CD4-positive, alpha-beta T cell treated with Interleukin-4 for 1 hour (primary cell): ENCODE data around the gene AKAP9.
"Not testable (repeated sequence)": the region's sequence is repeated elsewhere in the genome, so short reads cannot be mapped to it uniquely, and the experiment has no call there.

Experiments
- DNase-seq, 2 donors: peaks; one replicate each; pipeline ENCODE4 v3.0.0-alpha.2; 2020 to 2022

AKAP9 gene

GRCh38 chr7:91946549-91946948 lies 5.9 kb downstream of the AKAP9 start:
- no peak for DNase-seq

GRCh38 chr7:91947948-91948347 lies 7.3 kb downstream of the AKAP9 start:
- DNase-seq, result no peak

DNA sequence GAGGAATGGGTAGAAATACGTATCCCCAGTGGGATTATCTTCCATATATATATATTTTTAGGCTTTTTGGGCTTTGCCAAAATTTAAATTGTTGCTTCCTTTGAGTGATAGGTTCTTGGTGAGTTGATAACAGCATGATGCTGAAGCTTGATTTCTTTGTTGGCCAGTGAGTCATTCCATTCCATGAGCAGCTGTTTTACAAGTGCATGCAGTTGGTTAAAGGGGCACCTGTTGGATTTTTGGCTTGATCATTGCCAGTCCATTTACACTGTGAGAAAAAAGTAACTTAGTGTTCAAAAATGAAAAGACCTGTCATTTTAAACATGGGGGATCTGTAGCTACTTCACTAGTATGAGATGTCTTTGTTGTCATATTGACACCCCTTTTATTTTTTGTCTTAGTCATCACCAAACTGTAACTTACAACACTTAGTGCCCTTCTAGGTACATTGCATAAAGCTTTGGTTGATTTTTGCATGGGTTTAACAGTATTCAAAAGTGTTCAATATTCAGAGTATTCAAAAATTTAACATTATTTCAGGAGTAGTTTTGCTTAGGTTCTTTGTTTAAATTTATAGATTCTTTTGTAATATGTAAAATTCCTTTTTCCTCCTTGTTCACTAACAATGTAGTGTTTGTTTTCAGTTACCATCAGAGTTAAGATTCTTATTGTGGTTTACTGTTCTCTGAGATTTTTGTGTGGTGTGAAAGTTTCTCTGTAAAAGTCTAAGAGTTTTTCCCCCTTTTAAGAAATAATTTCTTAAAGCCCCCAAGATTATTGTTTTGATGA lies 8.8 kb downstream of the AKAP9 start:
- DNase-seq, result no peak

GRCh38 chr7:91953618-91954017 lies 13.0 kb downstream of the AKAP9 start:
- DNase-seq, result peak in 1 of 2 donors; percentile 13

DNA sequence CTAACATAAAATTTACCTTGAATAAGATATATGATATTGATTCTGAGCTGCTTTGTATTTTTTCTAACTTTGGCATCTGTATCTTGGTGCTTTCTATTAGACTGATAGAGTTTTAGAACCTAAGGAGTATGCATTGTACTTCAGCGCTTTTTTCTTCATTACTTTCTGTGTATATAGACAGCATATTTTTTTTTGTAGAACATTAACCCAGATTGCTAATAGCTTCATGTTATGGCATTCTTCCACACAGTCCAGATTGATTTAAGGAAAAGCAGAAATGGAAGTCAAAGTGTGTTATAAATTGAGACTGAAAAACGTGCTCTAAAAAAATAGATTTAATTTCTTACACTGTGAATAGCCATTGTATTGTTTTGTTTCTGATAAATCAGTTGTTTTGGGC lies 15.8 kb downstream of the AKAP9 start:
- not testable (repeated sequence) for DNase-seq

DNA sequence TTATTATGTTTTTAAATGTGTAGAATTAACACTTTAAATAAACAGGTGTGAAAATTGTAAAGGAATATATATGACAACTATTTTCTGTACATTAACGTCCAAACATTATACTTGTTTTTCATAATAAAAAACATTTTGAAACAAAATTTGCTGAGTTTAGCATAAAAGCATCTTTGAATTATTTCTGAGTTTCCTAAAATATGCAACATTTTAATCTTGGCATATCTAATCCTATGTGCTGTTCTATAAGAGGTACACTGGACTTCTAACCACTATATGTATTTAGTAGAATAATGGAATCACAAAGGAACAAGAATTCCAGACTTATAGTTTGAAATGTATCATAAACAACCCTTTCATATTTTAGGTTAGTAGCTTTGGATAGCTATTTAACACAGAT lies 16.6 kb downstream of the AKAP9 start:
- DNase-seq, result no peak

GRCh38 chr7:91957823-91958222 lies 17.2 kb downstream of the AKAP9 start:
- no peak for DNase-seq

- no peak for DNase-seq
Measured at GRCh38 chr7:91959023-91959422, 18.4 kb downstream of the AKAP9 start.

GRCh38 chr7:91961816-91962215 lies 21.2 kb downstream of the AKAP9 start:
- no peak for DNase-seq

DNA sequence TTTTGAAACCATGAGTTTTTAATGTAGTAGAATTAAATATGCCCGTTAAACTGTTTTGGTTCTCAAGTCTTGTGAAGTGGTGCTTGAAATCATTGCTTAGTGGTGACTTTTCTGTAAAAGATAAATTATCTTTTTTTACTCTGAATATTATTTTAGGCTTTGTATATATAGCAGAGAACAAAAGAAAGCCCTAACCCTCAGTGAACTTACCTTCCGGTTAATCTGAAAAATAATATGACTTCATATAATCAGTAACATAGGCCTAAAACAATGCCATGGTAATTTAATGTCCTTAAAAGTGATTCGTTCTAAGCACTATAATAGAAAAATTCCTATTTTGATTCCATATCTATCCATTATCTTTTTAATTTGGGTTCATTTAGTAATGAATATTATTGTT lies 21.8 kb downstream of the AKAP9 start:
- DNase-seq, result no peak

DNA sequence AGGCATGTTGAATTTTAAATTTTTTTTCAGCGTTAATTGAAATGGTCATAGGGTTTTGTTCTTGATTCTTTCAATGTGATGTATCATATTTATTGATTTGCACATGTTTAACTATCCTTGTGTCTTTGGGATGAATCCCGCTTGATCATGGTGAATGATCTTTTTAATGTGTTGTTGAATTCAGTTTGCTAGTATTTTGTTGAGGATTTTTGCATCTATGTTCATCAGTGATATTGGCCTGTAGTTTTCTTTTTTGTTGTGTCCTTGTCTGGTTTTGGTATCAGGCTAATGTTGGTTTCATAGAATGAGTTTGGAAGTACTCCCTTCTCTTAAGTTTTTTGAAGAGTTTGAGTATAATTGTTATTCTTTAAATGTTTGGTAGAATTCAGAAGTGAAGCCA lies 26.9 kb downstream of the AKAP9 start:
- not testable (repeated sequence) for DNase-seq

DNA sequence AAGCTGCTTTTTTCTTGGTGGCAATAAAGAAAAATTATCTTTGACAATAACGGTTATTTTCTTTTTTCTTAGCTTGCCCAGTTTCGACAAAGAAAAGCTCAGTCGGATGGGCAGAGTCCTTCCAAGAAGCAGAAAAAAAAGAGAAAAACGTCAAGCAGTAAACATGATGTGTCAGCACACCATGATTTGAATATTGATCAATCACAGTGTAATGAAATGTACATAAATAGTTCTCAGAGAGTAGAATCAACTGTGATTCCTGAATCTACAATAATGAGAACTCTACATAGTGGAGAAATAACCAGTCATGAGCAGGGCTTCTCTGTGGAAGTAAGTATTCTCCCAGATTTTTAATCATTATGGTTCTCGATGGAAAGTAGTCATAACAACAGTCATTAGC lies 33.0 kb downstream of the AKAP9 start:
- no peak for DNase-seq

DNA sequence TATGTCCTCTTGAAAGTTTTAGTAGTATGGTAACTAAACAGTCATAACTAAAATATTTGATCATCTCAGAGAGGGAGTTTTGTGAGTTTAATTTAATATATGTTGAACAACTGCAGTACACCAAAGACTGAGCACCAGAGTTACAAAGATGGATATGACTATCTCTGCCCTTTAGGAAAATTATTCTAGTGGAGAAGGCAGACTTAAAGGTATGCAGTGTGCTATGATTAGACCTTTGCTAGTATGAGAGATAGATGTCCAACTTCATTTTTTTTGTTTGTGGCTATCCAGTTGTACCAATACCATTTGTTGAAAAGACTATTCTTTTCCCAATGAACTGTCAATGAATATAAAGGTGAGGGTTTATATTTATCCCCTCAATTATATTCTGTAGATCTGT lies 33.4 kb downstream of the AKAP9 start:
- DNase-seq, result no peak

DNA sequence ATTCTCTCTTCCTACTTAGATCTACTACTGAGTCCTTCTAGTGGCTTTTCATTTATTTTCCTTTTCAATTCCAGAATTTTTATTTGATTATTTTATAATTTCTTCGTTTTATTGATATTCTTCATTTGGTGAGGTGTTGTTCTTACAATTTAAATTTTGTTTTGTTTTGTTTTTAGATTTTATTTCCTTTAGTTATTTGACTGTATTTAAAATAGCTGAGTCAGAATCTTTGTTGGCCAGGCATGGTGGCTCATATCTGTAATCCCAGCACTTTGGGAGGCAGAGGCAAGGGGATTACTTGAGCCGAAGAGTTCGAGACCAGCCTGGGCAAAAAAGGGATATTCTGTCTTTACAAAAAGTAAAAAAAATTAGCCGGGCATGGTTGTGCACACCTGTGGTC lies 36.1 kb downstream of the AKAP9 start:
- DNase-seq, result no peak

- no peak for DNase-seq
Measured at GRCh38 chr7:91979590-91979989, 38.9 kb downstream of the AKAP9 start.

- DNase-seq, result not testable (repeated sequence)
Measured at GRCh38 chr7:91982352-91982751, 41.7 kb downstream of the AKAP9 start.

DNA sequence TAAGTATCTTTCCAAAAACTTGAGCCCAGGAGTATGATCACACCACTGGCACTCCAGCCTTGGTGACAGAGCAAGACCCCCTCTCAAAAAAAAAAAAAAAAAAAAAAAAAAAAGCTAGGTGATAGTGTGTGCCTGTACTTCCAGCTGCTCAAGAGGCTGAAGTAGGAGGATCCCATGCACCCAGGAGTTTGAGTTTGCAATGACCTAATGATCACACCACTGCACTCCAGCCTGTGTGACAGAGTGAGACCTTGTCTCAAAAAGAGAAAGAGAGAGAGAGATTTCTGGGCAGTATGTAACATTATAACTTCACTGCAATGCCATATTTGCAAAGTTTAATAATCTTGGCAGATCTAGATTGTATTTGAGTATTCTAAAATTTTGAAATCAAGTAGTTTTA lies 47.6 kb downstream of the AKAP9 start:
- no peak for DNase-seq

DNA sequence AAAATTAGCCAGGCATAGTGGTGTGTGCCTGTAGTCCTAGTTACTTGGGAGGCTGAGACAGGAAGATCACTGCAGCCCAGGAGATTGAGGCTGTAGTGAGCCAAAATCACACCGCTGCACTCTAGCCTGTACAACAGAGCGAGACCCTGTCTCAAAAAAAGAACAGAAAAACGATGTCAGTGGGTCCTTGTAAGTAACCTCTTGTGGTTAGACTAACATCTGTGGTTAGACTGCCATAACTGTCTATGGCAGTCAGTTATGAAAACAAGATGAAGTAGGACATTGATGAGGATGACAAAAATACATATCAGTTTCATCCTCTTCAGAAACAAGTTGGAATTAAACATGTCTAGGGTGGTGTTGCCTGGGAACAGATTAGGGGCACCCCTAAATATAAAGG lies 53.3 kb downstream of the AKAP9 start:
- DNase-seq, result no peak

- DNase-seq, result no peak
Measured at GRCh38 chr7:91995391-91996105, 54.9 kb downstream of the AKAP9 start.

DNA sequence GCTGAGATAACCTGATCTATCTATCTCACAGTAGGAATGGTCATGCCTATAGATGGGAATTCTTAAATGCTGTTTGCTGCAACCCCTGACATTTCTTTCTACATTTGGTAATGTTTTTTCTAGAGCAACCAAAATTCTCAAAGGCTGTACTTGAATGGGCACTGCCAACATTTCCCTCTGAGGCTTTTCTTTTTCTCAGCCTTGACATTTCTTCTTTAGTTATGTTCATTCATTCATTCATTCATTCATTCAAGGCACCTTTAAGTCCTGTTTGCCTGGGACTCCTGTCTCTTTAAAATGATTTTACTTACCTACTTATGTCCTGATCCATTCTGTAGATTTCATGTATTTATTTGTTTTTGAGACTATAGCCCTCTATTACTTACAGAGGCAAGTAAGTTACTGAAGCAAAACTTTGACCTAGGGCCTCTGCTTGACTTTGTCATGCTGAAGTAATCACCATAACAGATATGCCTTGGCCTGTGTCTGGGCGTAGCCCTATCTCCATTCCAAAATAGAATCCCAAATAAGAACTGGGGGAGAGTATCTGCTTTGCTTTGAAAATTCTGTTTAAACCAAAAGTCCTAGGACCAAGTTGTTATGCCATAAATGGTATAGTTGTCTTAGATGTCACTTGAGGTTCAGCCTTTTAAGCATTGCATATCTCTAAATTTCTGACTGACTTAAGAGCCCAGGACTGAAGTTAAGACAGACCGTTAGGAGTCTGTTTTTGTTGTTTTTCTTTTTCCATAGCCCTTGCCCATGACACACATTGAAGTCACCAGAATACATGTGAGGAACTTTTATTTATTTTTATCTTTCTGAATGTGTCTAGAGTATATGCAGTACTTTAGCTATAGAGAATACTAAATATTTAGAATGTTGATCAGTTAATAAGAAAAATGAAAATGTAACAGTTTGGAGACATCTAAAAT lies 59.2 kb downstream of the AKAP9 start:
- DNase-seq, result no peak

- DNase-seq, result no peak
Measured at GRCh38 chr7:92002720-92003119, 62.1 kb downstream of the AKAP9 start.

- no peak for DNase-seq
Measured at GRCh38 chr7:92006046-92006445, 65.4 kb downstream of the AKAP9 start.

DNA sequence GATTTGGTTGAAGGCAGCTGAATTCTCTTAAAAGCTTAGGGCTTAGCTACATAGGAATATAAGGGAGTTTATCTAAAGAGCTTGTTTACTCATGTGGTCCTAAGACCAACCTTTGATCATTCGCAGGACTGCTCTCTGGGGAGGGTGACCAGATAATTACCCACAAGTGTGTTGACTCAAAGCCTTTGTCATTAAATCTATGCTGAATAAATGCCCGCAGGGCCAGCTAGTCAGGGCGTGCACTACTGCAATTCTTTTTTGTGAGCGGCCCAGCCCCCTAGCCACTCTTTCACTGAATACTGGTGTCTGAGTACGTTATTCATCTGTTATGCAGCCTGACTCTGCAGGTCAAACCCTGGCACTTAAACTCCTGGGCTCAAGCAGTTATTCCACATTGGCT lies 69.6 kb downstream of the AKAP9 start:
- DNase-seq, result no peak
